Ovary (tissue), 9 donors: Measurements from ENCODE around the gene RNF126. TPM values are rescaled to one million over a fixed set of nuclear protein-coding genes. Genes with fewer than 3 reads are reported as not detected.
A peak's percentile ranks its signal among the peaks of the same experiment; 100 is the strongest.

Source experiments
- DNase-seq, 5 donors: peaks; one replicate each; pipeline ENCODE4 v3.0.0-alpha.2; 2019 to 2020
- H3K27ac ChIP-seq, 2 donors: fragments of 200-600 bp; one replicate each; pipeline versions ENCODE4 v1.5.1 to v1.8.0; 2019 to 2022
- H3K27me3 ChIP-seq: fragments of 200-600 bp; one replicate; pipeline ENCODE4 v1.8.0; 2022
- H3K36me3 ChIP-seq: fragments of 200-600 bp; sonication (generic); one replicate; pipeline ENCODE4 v1.5.1; 2019
- H3K4me1 ChIP-seq: one replicate; pipeline ENCODE4 v1.8.1; 2013; ENCODE audit warnings: mild to moderate bottlenecking, moderate library complexity; ENCODE audit not compliant: insufficient read depth
- H3K4me3 ChIP-seq: fragments of 200-600 bp; sonication (generic); one replicate; pipeline ENCODE4 v1.5.1; 2017
- H3K9me3 ChIP-seq, 2 donors: fragments of 200-600 bp in 1 of 2; sonication (generic) in 1 of 2; one replicate each; pipeline versions ENCODE4 v1.5.1 to v1.8.1; 2013 to 2019; ENCODE audit warnings: mild to moderate bottlenecking in 1 of 2, moderate library complexity in 1 of 2
- CTCF ChIP-seq, 3 donors: fragments of 450-650 bp in 2 of 3; fragments of 200-600 bp in 1 of 3; IDR thresholded peaks; one replicate each; pipeline versions ENCODE4 v1.5.1 to v1.8.0; 2016 to 2022; ENCODE audit warnings: antibody characterized with exemption in 3 of 3, mild to moderate bottlenecking in 1 of 3
- EP300 ChIP-seq: sonication (generic); formaldehyde crosslinking; IDR thresholded peaks from one replicate; pipeline ENCODE4 v1.6.1; 2017; ENCODE audit warnings: antibody characterized with exemption
- POLR2A ChIP-seq: fragments of 450-650 bp; IDR thresholded peaks from one replicate; pipeline ENCODE4 v1.6.1; 2017; ENCODE audit warnings: antibody characterized with exemption, mild to moderate bottlenecking, moderate library complexity
- WGBS, 3 donors: extraction: QIAGEN DNeasy Blood & Tissue Kit in 1 of 3; methylation state at CpG; one replicate each; pipeline versions ENCODE4 v1.1.5 to v1.1.7; 2013 to 2017; 5-methylcytosine and 5-hydroxymethylcytosine counted together
- intact Hi-C, 4 donors: fragments of 100-400 bp; cut with DNase I; formaldehyde crosslinking; loops; one replicate each; pipeline versions ENCODE4 v1.11.0 to v1.15.1; 2022 to 2023
- polyA plus RNA-seq, 2 donors: library from polyadenylated mRNA; stranded (reverse); fragments of 200-250 nt in 1 of 2; fragments of 350-450 nt in 1 of 2; fragmentation: Illumina TruSeq in 1 of 2; extraction: RNeasy Lipid Tissue Mini Kit (QIAGEN cat#74804) in 1 of 2; gene quantifications; one replicate each; pipeline ENCODE4 v1.2.3, GENCODE V29; 2013 to 2014
- total RNA-seq, 7 donors: library from RNA; depleted of rRNA in 2 of 7; stranded (reverse); fragments of >200 nt in 2 of 7; fragmentation: NEBNext Ultra II Directional in 3 of 7; extraction: Animal tissue kit (Norgen Biotek cat#: 25700) in 3 of 7; gene quantifications; one replicate each; pipeline versions ENCODE4 v1.1.0 to v1.2.4, GENCODE V29; 2016 to 2023
- donor health status: DM: no; HTN: no; CAD: no; lungs with moderate emphysema.
- donor health status: DM: no; HTN: no; CAD: no.
- donor health status: Bipolar disorder and iron deficiency.
- donor health status: DM: yes; HTN: yes; CAD: no.
- donor health status: DM: no; HTN: no; CAD: no.
- donor health status: DM: yes; HTN: yes; CAD: no.

The RNF126 gene
- total and polyA plus RNA-seq, 9 donors = 1.5 to 52.2 (median 32.2) TPM

- TF ChIP-seq CTCF (IDR thresholded peaks at IDR 0.05) = no peak
- no peak for TF ChIP-seq EP300
- TF ChIP-seq POLR2A = no peak
- DNase-seq = no peak
- H3K4me1 ChIP-seq = peaks cover 9% of the 10 kb centered on the region
- intact Hi-C loops = no loop called here
- H3K27me3 ChIP-seq = no peaks in the 10 kb centered on the region
- H3K9me3 ChIP-seq = no peaks in the 10 kb centered on the region
- no peak overlapping the region for H3K27ac ChIP-seq
- no peaks in the 10 kb centered on the region for H3K36me3 ChIP-seq
- H3K4me3 ChIP-seq = no peak overlapping the region
- WGBS, 3 donors = 87 to 89% (median 88%) methylated on average over 33 of the region's 33 CpGs
These were observed 50.1 kb downstream of the RNF126 start for GRCh38 chr19:612941-613340.

- WGBS, 3 donors = 44 to 53% (median 48%) methylated on average over 13 of the region's 13 CpGs
- intact Hi-C loops = no loop called here
- Histone ChIP-seq H3K36me3 (no peaks in the 10 kb centered on the region), H3K27ac (no peak overlapping the region), H3K27me3 (no peaks in the 10 kb centered on the region), H3K4me1 (peaks cover 9% of the 10 kb centered on the region), H3K4me3 (no peak overlapping the region), H3K9me3 (no peaks in the 10 kb centered on the region)
- DNase-seq = no peak
- TF ChIP-seq POLR2A = no peak
- no peak for TF ChIP-seq EP300
- TF ChIP-seq CTCF (IDR thresholded peaks at IDR 0.05) = no peak
These were observed 51.5 kb downstream of the RNF126 start for GRCh38 chr19:611481-611868.

GRCh38 chr19:610801-611480 lies 52.1 kb downstream of the RNF126 start:
- no peak overlapping the region for H3K27ac ChIP-seq
- no peaks in the 10 kb centered on the region for H3K36me3 ChIP-seq
- TF ChIP-seq POLR2A = no peak
- TF ChIP-seq CTCF (IDR thresholded peaks at IDR 0.05) = no peak
- TF ChIP-seq EP300 = no peak
- no peaks in the 10 kb centered on the region for H3K27me3 ChIP-seq
- H3K4me1 ChIP-seq = peaks cover 5% of the 10 kb centered on the region
- 32 to 36% (median 32%) methylated on average over 36 of the region's 36 CpGs for WGBS, 3 donors
- DNase-seq = peak in 4 of 5 donors; percentile 52 to 86 (median 71)
- no peaks in the 10 kb centered on the region for H3K9me3 ChIP-seq
- H3K4me3 ChIP-seq = peak overlapping the region; percentile 7
- intact Hi-C loops = no loop called here

- no peaks in the 10 kb centered on the region for H3K27me3 ChIP-seq
- peak in 1 of 5 donors; percentile 84 for DNase-seq
- peaks cover 5% of the 10 kb centered on the region for H3K4me1 ChIP-seq
- H3K36me3 ChIP-seq = no peaks in the 10 kb centered on the region
- H3K4me3 ChIP-seq = peak overlapping the region; percentile 7
- TF ChIP-seq EP300 (no peak), POLR2A (no peak), CTCF (IDR thresholded peaks at IDR 0.05) (no peak)
- no peaks in the 10 kb centered on the region for H3K9me3 ChIP-seq
- 14 to 34% (median 33%) methylated on average over 24 to 38 of the region's 38 CpGs for WGBS, 3 donors
- intact Hi-C loops = no loop called here
- no peak overlapping the region for H3K27ac ChIP-seq
These were observed 52.8 kb downstream of the RNF126 start for GRCh38 chr19:610071-610800.
